ENCODE measurements around the gene MEX3D.

Gene MEX3D

GRCh38 chr19:1593501-1593772 is 25.3 kb upstream of the MEX3D start:
- DNase-seq (ENCODE audit: low spot score): no peak

GRCh38 chr19:1592755-1593500 is 24.8 kb upstream of the MEX3D start, which contains the start of gene MBD3:
TSS of gene MBD3 (minus strand) at chr19:1592865. CDS start at chr19:1592631, 234 bp downstream.
- DNase-seq (ENCODE audit: low spot score): peak; percentile 97

- peak; percentile 95 for DNase-seq (ENCODE audit: low spot score)
Measured at GRCh38 chr19:1592024-1592754, 24.1 kb upstream of the MEX3D start.

- peak; percentile 52 for DNase-seq (ENCODE audit: low spot score)
Measured at GRCh38 chr19:1591421-1592023, 23.4 kb upstream of the MEX3D start.

GRCh38 chr19:1590641-1591397 is 22.7 kb upstream of the MEX3D start:
- DNase-seq (ENCODE audit: low spot score): peak; percentile 56

GRCh38 chr19:1587872-1588271 is 19.7 kb upstream of the MEX3D start:
- no peak for DNase-seq (ENCODE audit: low spot score)

- no peak for DNase-seq (ENCODE audit: low spot score)
Measured at GRCh38 chr19:1585243-1585580, 17.1 kb upstream of the MEX3D start.

GRCh38 chr19:1584500-1585242 is 16.5 kb upstream of the MEX3D start:
- no peak for DNase-seq (ENCODE audit: low spot score)

GRCh38 chr19:1582201-1582600 is 14.1 kb upstream of the MEX3D start:
- no peak for DNase-seq (ENCODE audit: low spot score)

GRCh38 chr19:1580957-1581356 is 12.8 kb upstream of the MEX3D start:
- no peak for DNase-seq (ENCODE audit: low spot score)

GRCh38 chr19:1580382-1580781 is 12.3 kb upstream of the MEX3D start:
- DNase-seq (ENCODE audit: low spot score): no peak

GRCh38 chr19:1579222-1579621 is 11.1 kb upstream of the MEX3D start:
- no peak for DNase-seq (ENCODE audit: low spot score)

GRCh38 chr19:1577929-1578618 is 9.9 kb upstream of the MEX3D start:
- no peak for DNase-seq (ENCODE audit: low spot score)

GRCh38 chr19:1577090-1577928 is 9.2 kb upstream of the MEX3D start:
- no peak for DNase-seq (ENCODE audit: low spot score)

- no peak for DNase-seq (ENCODE audit: low spot score)
Measured at GRCh38 chr19:1576242-1577089, 8.3 kb upstream of the MEX3D start.

GRCh38 chr19:1575323-1576241 is 7.5 kb upstream of the MEX3D start:
- DNase-seq (ENCODE audit: low spot score): no peak

GRCh38 chr19:1574354-1575136 is 6.4 kb upstream of the MEX3D start:
- DNase-seq (ENCODE audit: low spot score): no peak

- DNase-seq (ENCODE audit: low spot score): no peak
Measured at GRCh38 chr19:1572795-1573194, 4.7 kb upstream of the MEX3D start.
